Mammary epithelial cell (primary cell): ENCODE data around the gene FASTKD1.

Experiments
- EZH2 ChIP-seq: IDR thresholded peaks from 2 replicates; pipeline ENCODE4 v1.6.1; 2012; ENCODE audit warnings: low read length, inconsistent platforms, borderline replicate concordance
- TF ChIP-seq, protein P1 (sequence below), 2 donors: IDR thresholded peaks in 1 of 2; conservative IDR thresholded peaks in 1 of 2; 2 replicates each; pipeline ENCODE4 v1.5.1; 2011 to 2012; ENCODE audit warnings: inconsistent platforms in 2 of 2, low read length in 2 of 2, mild to moderate bottlenecking in 2 of 2, control low read depth in 1 of 2, low read depth in 1 of 2; ENCODE audit not compliant: insufficient read depth in 1 of 2; ENCODE audit errors: extremely low read depth in 1 of 2

GRCh38 chr2:169540146-169540545, 33.5 kb downstream of the FASTKD1 start:
- TF ChIP-seq, protein P1, sequence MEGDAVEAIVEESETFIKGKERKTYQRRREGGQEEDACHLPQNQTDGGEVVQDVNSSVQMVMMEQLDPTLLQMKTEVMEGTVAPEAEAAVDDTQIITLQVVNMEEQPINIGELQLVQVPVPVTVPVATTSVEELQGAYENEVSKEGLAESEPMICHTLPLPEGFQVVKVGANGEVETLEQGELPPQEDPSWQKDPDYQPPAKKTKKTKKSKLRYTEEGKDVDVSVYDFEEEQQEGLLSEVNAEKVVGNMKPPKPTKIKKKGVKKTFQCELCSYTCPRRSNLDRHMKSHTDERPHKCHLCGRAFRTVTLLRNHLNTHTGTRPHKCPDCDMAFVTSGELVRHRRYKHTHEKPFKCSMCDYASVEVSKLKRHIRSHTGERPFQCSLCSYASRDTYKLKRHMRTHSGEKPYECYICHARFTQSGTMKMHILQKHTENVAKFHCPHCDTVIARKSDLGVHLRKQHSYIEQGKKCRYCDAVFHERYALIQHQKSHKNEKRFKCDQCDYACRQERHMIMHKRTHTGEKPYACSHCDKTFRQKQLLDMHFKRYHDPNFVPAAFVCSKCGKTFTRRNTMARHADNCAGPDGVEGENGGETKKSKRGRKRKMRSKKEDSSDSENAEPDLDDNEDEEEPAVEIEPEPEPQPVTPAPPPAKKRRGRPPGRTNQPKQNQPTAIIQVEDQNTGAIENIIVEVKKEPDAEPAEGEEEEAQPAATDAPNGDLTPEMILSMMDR (conservative IDR thresholded peaks at IDR 0.05 in 1 of 2, IDR thresholded peaks at IDR 0.05 in 1 of 2; ENCODE audit: extremely low read depth in 1 of 2, insufficient read depth in 1 of 2, low read depth in 1 of 2, low read length in 2 of 2), result no peak
- TF ChIP-seq EZH2, result no peak
